Colon (tissue), 2 donors: ENCODE data around the gene SLC25A20.

ENCODE experiments used
- FAIRE-seq: peaks from 2 replicates; lab custom pipeline; 2012; peaks lifted over from hg19 to GRCh38; lab: Jason Lieb, UNC
- donor health status: control.
- donor health status: control.

SLC25A20 gene

DNA sequence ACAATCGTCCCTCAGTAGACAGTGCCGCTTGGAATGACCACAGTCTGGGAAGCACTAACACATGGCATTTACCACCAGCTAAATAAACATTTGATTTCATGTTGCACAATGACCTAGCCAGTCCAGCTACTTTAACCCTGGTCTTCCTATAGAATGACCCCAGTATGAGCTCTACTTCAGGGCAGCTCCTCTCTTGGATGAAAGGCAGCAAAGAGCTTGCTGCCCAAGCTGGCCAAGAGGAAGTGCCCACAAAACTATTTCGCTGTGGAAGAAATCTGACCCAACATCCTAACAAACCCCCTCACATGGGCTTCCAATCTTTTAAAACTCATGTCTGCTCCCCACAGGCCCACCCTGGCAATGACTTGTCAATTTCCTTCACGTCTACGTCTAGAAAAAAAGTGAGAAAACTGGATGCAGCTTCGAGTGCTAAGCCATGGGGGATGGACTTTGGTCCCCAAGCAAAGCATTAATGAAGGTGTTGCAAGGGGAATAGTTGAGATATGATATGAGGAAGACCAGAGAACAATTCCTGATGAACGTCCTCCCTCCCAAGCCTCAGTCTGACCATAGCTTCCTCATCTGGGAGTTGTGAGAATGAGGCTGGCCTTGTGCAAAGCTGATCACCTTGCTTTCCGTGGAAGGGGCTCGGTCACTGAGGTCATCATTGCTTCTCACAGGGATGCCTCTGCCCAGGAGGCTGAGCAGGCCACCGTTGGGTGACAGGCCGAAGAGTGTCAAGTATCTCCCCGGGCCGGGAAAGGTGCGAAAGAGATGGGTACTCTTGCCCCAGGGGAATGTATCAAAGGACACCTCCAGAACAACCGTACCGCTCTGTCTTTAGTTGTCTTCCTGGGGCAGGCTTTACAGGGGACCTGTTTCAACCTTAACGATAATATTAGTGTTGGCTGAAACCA is 964 bp downstream of the SLC25A20 start:
- no peak for FAIRE-seq

DNA sequence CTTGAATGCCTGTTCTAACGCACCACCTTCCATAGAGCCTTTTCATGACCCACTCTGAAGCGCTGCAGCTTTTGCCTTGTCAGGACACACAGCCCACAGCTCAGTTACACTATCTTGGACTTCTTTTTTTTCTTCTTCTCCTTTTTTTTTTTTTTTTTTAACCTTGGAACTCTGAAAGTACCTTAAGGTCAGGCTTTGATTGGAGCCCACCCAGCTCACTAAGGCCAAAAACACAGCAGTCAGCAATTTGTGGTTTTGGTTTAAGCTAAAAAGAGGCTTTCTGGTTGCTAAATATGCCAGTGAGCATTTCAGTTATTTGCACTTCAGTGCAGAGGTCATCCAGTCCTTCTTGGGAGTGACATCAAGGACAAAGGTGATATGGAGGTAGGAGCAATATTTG is 1.7 kb downstream of the SLC25A20 start:
- no peak for FAIRE-seq

DNA sequence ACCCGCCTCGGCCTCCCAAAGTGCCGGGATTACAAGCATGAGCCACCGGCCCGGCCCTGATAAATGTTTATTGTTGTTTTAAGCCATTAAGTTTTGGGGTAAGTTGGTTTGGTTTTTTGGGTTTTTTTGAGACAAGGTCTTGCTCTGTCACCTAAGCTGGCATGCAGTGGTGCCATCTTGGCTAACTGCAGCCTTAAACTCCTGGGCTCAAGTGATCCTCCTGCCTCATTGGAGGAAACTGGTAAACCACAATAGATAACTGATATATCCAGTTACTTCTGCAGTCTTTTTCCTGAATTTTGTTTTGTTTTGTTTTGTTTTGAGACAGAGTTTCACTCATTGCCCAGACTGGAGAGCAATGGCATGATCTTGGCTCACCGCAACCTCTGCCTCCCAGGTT is 4.2 kb downstream of the SLC25A20 start:
- FAIRE-seq, result no peak

DNA sequence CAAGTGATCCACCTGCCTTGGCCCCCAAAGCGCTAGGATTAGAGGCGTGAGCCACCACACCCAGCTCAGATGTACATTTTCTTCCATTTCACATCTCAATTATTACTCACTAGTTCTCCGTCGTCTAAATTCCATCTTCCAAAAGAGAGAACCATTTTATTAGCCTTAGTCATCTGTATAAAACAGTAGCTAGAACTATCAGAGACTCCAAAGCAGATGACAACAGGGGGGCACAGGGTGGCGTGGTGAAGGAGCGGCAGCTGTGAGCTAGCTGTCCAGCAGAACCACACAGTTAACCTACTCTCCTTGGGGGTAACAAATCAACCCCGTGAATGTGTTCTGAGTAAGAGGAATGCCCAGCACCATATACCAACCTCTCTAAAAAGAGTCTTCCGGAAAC is 7.1 kb downstream of the SLC25A20 start:
- no peak for FAIRE-seq

DNA sequence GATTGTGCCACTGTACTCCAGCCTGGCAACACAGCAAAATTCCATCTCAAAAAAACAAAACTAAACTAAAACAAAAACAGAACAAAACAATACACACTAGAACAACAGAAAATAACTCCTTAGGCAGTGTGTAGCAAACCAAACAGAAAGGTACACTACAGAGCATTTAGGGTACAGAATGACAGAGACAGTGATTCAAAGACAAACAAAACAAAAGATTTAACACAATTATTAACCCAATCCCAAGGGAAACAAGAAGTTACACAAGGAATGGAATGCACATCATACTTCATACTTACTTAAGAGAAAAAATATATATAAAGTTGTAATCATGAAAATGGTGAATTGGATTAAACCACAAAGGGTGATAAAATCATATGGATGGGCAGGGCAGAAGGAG is 12.9 kb downstream of the SLC25A20 start:
- no peak for FAIRE-seq

DNA sequence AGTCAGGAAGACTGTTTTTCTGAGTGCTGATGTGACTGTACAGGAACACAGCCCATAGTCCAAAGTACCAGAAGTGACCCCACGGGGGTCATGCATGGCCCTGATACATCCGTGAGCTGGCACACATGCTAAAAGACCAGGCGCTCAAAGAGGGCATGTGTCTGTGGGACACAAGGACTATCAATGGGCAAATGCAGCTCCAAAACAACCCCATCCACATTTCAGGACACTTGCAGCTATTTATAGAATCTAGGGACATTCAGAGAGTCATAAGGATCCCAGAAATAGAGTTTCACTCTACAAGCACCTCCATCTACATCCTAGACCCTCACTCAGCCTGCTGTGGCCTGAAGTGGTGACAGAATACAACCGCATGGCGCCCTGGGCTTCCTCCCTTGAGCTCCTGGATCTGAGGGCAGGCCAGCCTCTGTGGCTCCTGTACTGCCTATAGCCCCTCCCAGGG is 17.0 kb downstream of the SLC25A20 start:
- no peak for FAIRE-seq

DNA sequence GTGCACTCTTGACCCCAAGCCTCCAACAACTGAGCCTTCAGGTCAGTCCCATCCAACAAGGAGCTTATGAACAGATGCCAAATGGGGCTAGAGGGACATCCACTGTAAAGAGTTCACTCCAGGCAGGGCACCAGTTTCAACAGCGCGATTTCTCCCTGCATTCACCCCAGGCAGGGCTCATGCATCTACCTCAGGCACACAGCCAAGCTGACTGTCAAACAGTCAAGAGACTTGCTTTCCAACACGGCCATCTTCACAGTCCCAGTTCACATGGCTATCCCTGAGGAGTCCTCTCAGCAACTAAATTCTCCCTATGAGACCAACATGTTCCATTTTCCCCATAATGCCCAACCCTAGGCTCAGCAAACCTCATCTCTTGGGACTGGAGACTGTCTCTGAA is 17.7 kb downstream of the SLC25A20 start:
- no peak for FAIRE-seq

DNA sequence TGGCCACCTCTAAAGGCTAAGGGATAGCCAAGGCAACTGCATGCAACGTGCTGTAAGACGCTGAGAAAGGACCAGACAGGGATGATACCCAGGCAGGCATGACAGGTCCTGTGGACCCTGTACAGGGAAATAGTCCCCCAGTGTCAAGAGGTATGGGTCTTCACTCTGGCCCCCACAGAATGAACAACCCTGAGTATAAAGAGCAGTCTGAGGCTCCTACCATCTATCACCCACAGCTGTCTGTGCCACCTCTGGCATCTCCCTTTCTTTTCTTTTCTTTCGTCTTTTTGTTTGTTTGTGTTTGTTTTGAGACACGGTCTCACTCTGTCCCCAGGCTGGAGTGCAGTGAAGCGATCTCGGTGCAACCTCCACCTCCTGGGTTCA is 18.7 kb downstream of the SLC25A20 start:
- FAIRE-seq, result no peak

DNA sequence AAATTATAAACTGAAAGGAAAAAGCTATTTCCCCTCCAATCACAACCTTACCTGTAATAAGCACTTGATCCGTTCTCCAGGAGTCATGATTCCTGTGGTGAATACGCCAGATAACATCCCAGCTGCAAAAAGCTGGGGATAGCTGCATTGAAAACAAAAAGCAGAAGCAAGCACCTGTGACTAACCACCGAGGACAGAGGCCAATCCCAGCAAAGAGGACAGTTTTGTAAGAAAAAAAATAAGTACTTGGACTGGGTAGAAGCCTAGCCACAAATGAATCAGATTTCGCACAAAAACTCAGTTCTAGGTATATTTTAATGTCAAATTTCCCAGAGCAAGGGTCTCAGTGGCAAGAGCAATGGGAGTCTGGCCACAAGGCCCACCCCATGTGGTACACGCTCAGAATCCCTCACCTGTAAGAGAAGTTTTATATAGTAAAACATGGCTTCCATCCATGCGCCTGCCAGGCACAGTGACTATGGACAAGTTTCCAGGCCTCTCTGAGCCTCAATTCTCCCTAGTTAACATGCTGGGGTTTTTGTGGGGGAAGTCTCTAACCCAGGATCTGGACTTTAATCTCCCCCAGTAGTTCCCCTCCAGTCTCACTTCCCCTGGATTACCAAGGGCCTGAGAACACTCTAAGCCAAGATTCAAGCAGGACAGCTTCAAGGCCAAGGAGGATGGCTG is 19.2 kb downstream of the SLC25A20 start:
- no peak for FAIRE-seq

DNA sequence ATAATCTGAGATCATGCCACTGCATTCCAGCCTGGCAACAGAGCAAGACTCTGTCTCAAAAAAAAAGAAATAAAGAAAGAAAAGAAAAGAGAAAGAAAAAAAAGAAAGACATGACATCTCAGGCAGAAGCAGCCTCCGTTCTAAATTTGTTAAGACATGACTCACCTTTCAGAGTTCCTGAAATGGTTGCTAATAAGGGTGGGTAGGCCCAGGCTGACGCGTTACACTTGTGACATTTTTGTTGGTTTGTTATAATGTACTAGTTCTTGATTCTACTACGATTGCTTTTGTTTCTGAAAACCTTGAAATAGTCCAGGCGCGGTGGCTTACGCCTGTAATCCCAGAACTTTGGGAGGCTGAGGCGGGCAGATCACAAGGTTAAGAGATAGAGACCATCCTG is 21.0 kb downstream of the SLC25A20 start:
- FAIRE-seq, result no peak

DNA sequence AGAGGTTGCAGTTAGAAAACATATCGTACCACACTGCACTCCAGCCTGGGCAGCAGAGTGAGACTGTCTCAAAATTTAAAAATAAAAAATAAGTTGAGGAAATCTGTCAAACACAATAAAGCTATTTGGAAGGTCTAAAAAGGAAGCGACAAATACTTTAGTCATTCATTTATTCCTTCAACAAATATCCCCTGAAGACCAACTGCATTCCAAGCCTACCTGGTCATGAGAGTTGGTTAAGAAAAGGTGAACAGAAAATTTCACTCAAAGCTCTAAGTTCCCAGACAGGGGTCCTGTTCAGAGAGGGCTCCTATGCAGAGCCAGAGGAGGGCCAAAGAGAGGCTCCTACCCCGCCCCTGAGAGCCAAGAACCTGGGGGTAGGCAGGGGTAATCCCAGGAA is 35.6 kb downstream of the SLC25A20 start:
- FAIRE-seq, result no peak

DNA sequence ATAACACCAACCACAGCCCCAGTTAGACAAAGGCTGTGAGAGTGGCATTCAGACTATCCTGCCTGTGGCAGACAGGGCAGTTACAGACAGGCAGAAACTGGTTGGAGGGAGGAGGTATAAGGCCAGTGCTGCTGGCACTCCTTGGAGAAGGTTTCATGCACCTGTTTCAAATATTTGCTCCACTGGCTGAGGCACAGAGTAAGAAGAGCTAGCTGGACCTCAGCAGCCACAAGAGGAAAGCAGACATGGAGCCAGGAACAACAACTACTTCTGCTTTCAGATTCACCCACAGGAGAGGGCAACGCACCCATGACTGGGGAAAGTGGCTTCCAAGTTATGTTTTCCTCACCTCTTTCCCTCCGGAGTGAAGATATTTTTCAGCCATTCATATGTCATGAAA is 39.5 kb downstream of the SLC25A20 start:
- no peak for FAIRE-seq

DNA sequence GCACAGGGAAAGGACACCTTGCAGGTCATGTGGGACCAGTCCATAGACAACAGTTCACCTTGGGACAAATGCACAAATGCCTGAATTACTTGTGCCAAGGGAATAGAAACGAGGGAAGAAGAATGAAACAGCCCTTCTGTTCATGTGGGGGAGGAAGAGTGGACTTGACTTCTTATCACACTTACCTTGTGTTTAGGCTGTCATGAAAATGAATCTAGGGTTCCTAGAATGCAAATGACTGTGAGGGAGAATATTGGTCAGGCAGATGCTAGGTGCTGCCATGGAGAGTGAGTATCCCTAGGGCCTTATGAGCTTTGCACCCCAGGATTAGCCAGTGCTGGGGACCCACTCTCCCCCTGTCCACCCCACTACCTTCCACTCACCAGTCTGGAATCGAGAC is 40.0 kb downstream of the SLC25A20 start:
- FAIRE-seq, result no peak

DNA sequence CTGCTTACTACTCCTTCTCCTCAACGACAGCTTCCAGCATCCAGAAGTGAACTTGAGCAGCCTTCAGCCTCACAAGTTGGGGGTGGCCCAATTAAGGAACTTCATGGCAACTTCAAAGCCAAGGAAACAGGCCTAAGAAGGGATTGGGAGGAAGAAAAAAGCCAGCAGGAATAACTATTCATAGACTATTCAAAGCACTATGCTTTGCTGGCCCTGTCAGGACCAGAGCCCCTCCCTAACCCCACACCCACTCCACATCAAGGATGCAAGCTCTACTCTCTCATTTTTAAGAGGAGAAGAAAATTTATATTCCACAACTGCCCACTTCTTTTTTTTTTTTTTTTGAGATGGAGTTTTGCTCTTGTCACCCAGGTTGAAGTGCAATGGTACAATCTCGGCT is 41.0 kb downstream of the SLC25A20 start:
- no peak for FAIRE-seq

DNA sequence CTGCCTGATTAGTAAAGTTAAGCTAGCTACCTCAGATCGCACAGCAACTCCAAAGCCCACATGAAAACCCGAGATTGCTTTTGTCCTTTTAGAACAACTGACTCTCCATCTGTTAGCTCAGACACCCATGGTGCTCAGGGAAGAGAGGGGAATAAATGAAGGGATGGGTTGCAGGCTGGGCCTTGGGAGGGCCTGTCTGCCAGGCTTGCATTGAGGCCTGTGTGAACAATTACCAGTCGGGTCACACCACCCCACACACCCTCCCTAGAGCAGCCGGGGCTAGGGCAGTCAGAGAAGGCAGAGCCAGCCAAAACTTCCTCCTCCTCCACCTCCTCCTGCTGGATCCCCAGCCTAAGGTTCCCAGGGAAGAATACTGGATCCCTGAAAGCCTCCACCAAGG is 42.2 kb downstream of the SLC25A20 start:
- no peak for FAIRE-seq

DNA sequence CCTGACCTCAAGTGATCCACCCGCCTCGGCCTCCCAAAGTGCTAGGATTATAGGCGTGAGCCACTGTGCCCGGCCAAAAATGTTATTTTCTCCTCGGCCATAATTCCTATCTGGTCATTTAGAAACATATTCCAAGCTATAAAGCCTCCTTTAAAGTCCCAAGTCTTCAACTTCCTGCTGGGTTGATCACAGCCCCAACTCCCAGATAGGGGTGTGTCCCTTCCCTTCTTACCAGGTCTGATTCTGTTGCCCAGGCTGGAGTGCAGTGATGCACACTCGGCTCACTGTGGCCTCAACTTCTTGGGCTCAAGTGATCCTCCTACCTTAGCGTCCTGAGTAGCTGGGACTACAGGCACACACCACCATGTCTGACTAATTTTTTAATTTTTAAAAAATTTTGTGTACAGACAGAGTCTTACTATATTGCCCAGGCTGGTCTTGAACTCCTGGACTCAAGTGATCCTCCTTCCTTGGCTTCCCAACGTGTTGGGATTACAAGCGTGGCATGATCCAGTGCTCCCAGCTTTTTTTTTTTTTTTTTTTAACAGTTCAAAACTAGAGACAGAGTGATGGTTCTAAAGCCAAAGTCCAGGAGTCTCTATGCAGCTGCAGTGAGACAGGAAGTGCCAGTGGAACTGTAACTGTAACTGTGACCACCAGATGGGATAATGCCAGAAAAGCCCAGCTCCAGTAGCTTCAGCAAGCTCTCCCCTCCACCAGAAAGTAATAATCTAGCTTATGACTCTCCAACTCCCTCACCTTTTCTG is 42.8 kb downstream of the SLC25A20 start:
- no peak for FAIRE-seq

DNA sequence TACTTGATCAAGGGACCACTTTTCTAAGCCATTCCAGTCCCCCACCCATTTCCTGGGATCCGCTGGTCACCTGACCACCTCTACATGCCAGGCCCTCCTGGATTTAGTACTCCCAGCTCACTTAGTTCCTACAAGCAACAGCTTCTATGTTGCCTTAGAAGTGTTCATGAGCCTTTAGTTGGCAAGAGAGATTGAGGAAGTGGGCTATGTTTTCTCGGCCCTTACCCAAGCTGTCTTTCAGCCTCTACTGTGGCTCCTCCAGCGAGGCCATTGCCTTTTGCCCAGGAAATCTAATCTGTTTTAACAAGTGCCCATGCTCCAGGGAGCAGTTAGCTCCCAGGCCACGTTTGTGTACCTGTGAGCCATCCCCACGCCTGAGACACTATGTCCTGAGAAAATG is 46.5 kb downstream of the SLC25A20 start:
- no peak for FAIRE-seq

DNA sequence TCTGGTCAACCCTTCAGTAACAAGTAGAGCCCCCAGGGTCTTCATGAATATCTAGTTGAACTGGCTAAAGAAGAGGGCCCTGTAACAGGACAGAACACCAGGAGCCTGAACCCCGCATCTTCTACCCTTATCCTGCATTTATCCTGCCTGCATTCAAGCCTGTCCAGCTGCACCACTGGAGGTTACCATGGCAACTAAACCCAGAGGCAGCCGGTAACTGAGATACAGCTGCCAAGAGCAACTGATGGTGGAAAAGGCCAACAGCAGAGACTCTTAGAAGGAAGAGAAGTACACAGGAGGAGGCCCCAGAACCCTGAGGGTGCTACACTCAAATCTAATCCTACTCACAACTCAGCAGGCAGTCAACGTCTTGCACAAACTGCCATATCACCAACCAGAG is 47.3 kb downstream of the SLC25A20 start:
- no peak for FAIRE-seq

DNA sequence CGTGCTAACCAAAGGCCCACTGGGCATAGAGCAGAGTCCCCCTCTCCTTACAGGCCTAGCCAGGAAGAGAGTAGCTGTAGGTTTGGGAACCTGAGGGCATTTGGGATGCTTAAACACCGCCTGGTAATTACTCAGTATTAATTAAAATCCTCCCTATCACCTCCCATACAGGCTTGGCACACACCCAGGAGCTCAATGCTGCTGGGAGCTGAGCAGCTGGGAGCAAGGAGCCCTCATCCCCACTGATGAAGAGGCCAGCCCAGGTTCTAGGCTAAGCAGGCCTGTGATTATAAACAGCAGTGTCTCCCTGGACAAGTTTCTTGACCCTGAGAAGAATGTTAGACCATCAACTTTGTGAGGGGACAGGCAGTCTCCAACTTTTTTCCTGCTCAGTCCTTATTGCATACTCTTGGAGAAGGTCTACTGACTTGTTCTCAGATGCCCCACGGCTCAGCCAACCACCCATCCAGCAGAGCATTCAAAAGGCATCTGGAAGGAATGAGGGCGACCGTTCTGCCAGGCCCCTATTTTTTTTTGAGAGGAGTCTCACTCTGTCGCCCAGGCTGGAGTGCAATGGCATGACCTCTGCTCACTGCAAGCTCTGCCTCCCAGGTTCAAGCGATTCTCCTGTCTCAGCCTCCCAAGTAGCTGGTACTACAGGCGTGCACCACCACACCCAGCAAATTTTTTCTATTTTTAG is 49.7 kb downstream of the SLC25A20 start:
- no peak for FAIRE-seq

DNA sequence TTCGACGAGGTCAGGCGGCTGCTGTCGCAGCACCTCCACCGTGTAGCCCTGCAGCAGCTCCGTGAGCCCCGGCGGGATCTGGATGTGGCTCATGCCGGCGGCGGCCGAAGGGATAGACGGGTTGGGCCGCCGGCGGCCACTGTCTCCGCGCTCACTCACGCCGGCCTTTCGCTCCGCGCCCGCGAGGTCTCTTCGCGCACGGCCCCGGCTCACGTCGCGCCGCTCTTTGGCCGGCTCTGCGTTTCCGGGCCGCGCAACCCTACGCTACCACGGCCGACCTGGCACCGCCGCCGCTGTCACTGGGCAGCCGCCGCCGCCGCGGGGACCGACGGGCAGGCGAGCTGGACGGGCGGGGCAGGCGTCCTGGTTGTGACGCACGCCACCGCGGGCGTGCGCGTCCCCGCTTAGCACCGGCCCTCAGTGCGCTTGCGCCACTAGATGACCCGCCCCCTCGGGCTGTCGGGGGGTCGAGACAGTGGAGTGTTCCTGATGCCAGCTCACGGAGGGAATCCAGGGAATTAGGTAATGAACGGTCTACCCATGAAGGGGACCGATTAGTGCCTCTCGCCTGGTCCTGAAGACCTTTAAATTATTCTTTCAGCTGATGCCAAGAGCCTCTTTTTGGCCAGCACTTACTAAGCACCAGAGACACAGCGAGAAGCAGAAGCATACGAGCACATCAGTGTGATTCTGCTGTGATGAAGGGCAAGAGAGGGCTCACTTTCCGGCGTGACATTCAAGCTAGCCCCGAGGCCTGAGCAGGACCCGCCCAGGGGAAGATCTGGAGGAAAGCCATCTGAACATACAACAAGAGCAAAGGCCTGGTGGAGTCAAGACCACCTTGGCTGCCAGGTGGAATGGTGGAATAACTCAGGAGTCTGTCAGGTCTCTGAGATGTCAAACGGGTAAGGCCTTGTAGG is 50.9 kb downstream of the SLC25A20 start, which contains the start of gene PRKAR2A:
Gene PRKAR2A (minus strand): TSS at position 371 of the 920 bp plus-strand sequence. CDS start 278 bp downstream, at position 93.
- no peak for FAIRE-seq

DNA sequence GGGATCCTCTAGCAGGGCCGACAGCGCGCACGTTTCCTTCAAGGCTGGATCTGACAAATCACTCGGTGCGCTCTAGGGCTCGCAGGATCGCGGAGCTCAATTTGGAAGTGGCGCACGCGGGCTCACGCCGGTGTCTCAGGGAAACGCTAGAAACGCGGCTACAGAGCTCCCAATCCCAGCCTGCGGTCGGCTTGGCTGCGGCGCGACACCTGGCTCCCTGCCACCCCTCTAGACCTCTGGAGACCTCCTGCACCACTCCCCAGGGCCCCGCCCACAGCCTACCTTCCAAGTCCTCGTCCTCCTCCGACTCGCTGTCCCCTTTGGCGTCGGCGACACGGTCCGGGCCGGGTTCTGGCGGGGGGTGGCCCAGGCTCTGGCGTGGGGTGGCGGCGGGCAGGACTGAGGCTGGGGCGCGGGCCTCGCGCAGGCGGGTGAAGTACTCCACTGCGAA is 51.6 kb downstream of the SLC25A20 start:
- FAIRE-seq, result no peak
